Endothelial cell of umbilical vein (primary cell): ENCODE measurements around the gene SLC35F3. TPM values are rescaled to one million over a fixed set of nuclear protein-coding genes. Genes with fewer than 3 reads are reported as not detected.

ENCODE experiments used
- BruUV-seq: library from RNA; stranded (reverse); fragments of 400-500 nt; replicated peaks from 2 replicates; lab custom pipeline; 2021; lab: Mats Ljungman, UMichigan
- CTCF ChIA-PET: fragments of 300-600, 350-600 bp; sonication (Branson Sonifier 250); formaldehyde crosslinking; loops from one replicate; lab custom pipeline; 2021; ENCODE audit warnings: antibody characterized with exemption, inconsistent platforms; lab: Charles Lee
- POLR2A ChIA-PET: fragments of 300-600, 350-600 bp; sonication (Branson Sonifier 250); formaldehyde crosslinking; loops from one replicate; lab custom pipeline; 2021; ENCODE audit warnings: antibody characterized with exemption, inconsistent platforms; lab: Charles Lee
- DNase-seq: peaks from one replicate; pipeline ENCODE4 v3.0.0-alpha.2; 2011; ENCODE audit warnings: low read depth, low spot score
- FAIRE-seq: peaks from 2 replicates; lab custom pipeline; 2011; peaks lifted over from hg19 to GRCh38; lab: Jason Lieb, UNC
- H2AFZ ChIP-seq: 2 replicates; pipeline ENCODE4 v1.6.0; 2012; ENCODE audit warnings: low read depth, low read length, control low read depth, inconsistent platforms
- H3K27ac ChIP-seq: 2 replicates; pipeline ENCODE4 v1.5.1; 2011; ENCODE audit warnings: low read depth, mild to moderate bottlenecking, control low read depth, low read length, moderate library complexity; ENCODE audit not compliant: insufficient read depth
- H3K27me3 ChIP-seq, 2 experiments: 2 replicates each; pipeline versions ENCODE4 v1.6.0 to v1.6.1; 2011; ENCODE audit warnings: low read length in 2 of 2, mixed read lengths in 1 of 2; ENCODE audit not compliant: control insufficient read depth in 2 of 2, insufficient read depth in 2 of 2
- H3K36me3 ChIP-seq, 2 experiments: 2 replicates in 1 of 2; 3 replicates in 1 of 2; pipeline ENCODE4 v1.5.1; 2011; ENCODE audit warnings: low read length in 2 of 2, mild to moderate bottlenecking in 1 of 2, moderate library complexity in 1 of 2; ENCODE audit not compliant: control insufficient read depth in 2 of 2, insufficient read depth in 2 of 2; ENCODE audit errors: extremely low read depth in 1 of 2
- H3K4me1 ChIP-seq: 3 replicates; pipeline ENCODE4 v1.5.1; 2011; ENCODE audit warnings: mild to moderate bottlenecking, low read length; ENCODE audit not compliant: control insufficient read depth, insufficient read depth; ENCODE audit errors: extremely low read depth
- H3K4me2 ChIP-seq: 2 replicates; pipeline ENCODE4 v1.6.1; 2011; ENCODE audit warnings: low read length, control low read depth, mixed read lengths; ENCODE audit not compliant: insufficient read depth
- H3K4me3 ChIP-seq, 3 experiments: fragments of 200-600 bp in 1 of 3; sonication (generic), shearing (Covaris generic) in 1 of 3; replicated peaks in 1 of 3; 2 replicates each; pipeline ENCODE4 v1.5.1; 2011 to 2016; ENCODE audit warnings: control low read depth in 3 of 3, low read length in 3 of 3, mild to moderate bottlenecking in 2 of 3, inconsistent platforms in 1 of 3, low read depth in 1 of 3, moderate library complexity in 1 of 3; ENCODE audit not compliant: insufficient read depth in 1 of 3
- H3K79me2 ChIP-seq: 2 replicates; pipeline ENCODE4 v1.6.0; 2012; ENCODE audit warnings: low read length, inconsistent platforms; ENCODE audit not compliant: control insufficient read depth, insufficient read depth
- H3K9ac ChIP-seq: replicated peaks from 2 replicates; pipeline ENCODE3; 2011; ENCODE audit warnings: low read length, control low read depth; ENCODE audit not compliant: insufficient read depth; ENCODE audit errors: extremely low read depth
- H3K9me1 ChIP-seq: replicated peaks from 3 replicates; pipeline ENCODE4 v1.6.0; 2011; ENCODE audit warnings: mild to moderate bottlenecking, low read length; ENCODE audit not compliant: control insufficient read depth, insufficient read depth; ENCODE audit errors: extremely low read depth
- H3K9me3 ChIP-seq: replicated peaks from 2 replicates; pipeline ENCODE4 v1.5.1; 2012; ENCODE audit warnings: low read length, inconsistent platforms; ENCODE audit not compliant: control insufficient read depth, insufficient read depth
- H4K20me1 ChIP-seq: replicated peaks from 2 replicates; pipeline ENCODE3; 2011; ENCODE audit warnings: mild to moderate bottlenecking, low read length; ENCODE audit not compliant: control insufficient read depth, insufficient read depth; ENCODE audit errors: extremely low read depth
- CTCF ChIP-seq, 2 donors: IDR thresholded peaks; 1 replicate in 1 of 2; 2 replicates in 1 of 2; pipeline ENCODE4 v1.5.1; 2011; ENCODE audit warnings: low read length in 2 of 2, mild to moderate bottlenecking in 2 of 2, moderate library complexity in 2 of 2, control low read depth in 1 of 2, inconsistent platforms in 1 of 2, low read depth in 1 of 2; ENCODE audit not compliant: insufficient read depth in 1 of 2; ENCODE audit errors: extremely low read depth in 1 of 2
- EZH2 ChIP-seq: IDR thresholded peaks from 2 replicates; pipeline ENCODE4 v1.6.1; 2012; ENCODE audit warnings: borderline replicate concordance, low read depth, mild to moderate bottlenecking, moderate library complexity, low read length, inconsistent platforms; ENCODE audit not compliant: severe bottlenecking
- GATA2 ChIP-seq: IDR thresholded peaks from 2 replicates; pipeline ENCODE4 v1.7.0; 2011; ENCODE audit warnings: low read depth, mild to moderate bottlenecking, moderate library complexity, mixed read lengths, low read length; ENCODE audit not compliant: insufficient read length, insufficient read depth
- JUN ChIP-seq: IDR thresholded peaks from 2 replicates; pipeline ENCODE4 v1.6.1; 2011; ENCODE audit warnings: borderline replicate concordance, low read depth; ENCODE audit not compliant: insufficient read length, insufficient read depth
- MAX ChIP-seq: IDR thresholded peaks from 2 replicates; pipeline ENCODE4 v1.6.1; 2011; ENCODE audit not compliant: insufficient read depth, insufficient read length
- POLR2AphosphoS5 ChIP-seq: IDR thresholded peaks from 2 replicates; pipeline ENCODE4 v1.6.1; 2012; ENCODE audit warnings: low read depth, mild to moderate bottlenecking, control low read depth, low read length, moderate library complexity; ENCODE audit not compliant: insufficient read depth
- dilution Hi-C: fragments of 300-500 bp; cut with MboI; formaldehyde crosslinking; loops from one replicate; pipeline ENCODE4 v1.15.0; 2019; ENCODE audit warnings: low sequenced_read_pairs; ENCODE audit not compliant: extremely low pct_ligation_motif_present
- intact Hi-C: fragments of 100-400 bp; cut with micrococcal nuclease; formaldehyde crosslinking; loops from one replicate; pipeline ENCODE4 v1.10.0; 2022
- polyA plus RNA-seq, 4 experiments: library from polyadenylated mRNA; depleted of rRNA in 3 of 4; stranded (reverse) in 3 of 4; unstranded in 1 of 4; fragments of >200 nt; gene quantifications; 2 replicates each; pipeline versions ENCODE4 v1.2.1 to v1.2.3, GENCODE V29; 2011 to 2012; ENCODE audit warnings: missing spikeins in 1 of 4
- total RNA-seq: library from RNA; stranded (reverse); gene quantifications from 2 replicates; pipeline ENCODE4 v1.2.3, GENCODE V29; 2021

SLC35F3 gene
- total and polyA plus RNA-seq, 2 donors (not counting 3 experiments of a cell fraction or from before 2014, with no cell fraction given), result not detected

GRCh38 chr1:234123867-234124266 lies 219.4 kb downstream of the SLC35F3 start:
- no peaks in the 10 kb centered on the region for H4K20me1 ChIP-seq
- H3K27me3 ChIP-seq, result no peaks in the 10 kb centered on the region
- DNase-seq, result no peak
- H2AFZ ChIP-seq, result no peak overlapping the region
- no peak for FAIRE-seq
- no peak overlapping the region for H3K4me2 ChIP-seq
- H3K4me3 ChIP-seq, result no peak overlapping the region
- no peak for TF ChIP-seq CTCF (IDR thresholded peaks at IDR 0.05; ENCODE audit: extremely low read depth in 1 of 2, insufficient read depth in 1 of 2, low read depth in 1 of 2, low read length in 2 of 2)
- TF ChIP-seq POLR2AphosphoS5, result no peak
- TF ChIP-seq GATA2, result no peak
- H3K9ac ChIP-seq, result no peak overlapping the region
- no peaks in the 10 kb centered on the region for H3K9me1 ChIP-seq
- no peak overlapping the region for H3K27ac ChIP-seq
- H3K4me1 ChIP-seq, result no peaks in the 10 kb centered on the region
- ChIA-PET CTCF (interaction anchor here (1.2 to 3.4 kb wide), 4 partner anchors 8 to 203 kb away, joined by 3 to 32 read pairs (median 10); no protein-coding TSS in a partner anchor), POLR2A (no interaction called here)
- no peaks in the 10 kb centered on the region for H3K79me2 ChIP-seq
- H3K36me3 ChIP-seq, result no peaks in the 10 kb centered on the region
- dilution Hi-C loops, result no loop called here
- intact Hi-C loops, result no loop called here
- BruUV-seq, result no TSS peak
- H3K9me3 ChIP-seq, result no peaks in the 10 kb centered on the region

GRCh38 chr1:234125283-234125682 lies 220.8 kb downstream of the SLC35F3 start:
- BruUV-seq, result no TSS peak
- H3K4me1 ChIP-seq, result no peaks in the 10 kb centered on the region
- DNase-seq (no peak), FAIRE-seq (no peak)
- no peak overlapping the region for H3K9ac ChIP-seq
- POLR2A ChIA-PET, result no interaction called here
- H3K4me3 ChIP-seq, result no peak overlapping the region
- no peaks in the 10 kb centered on the region for H3K36me3 ChIP-seq
- TF ChIP-seq EZH2 (no peak), MAX (no peak), JUN (no peak)
- H3K27ac ChIP-seq, result no peak overlapping the region
- no peak overlapping the region for H3K4me2 ChIP-seq
- H2AFZ ChIP-seq, result no peak overlapping the region
- dilution Hi-C loops (no loop called here), intact Hi-C loops (no loop called here)
- no peaks in the 10 kb centered on the region for H3K27me3 ChIP-seq
- H3K9me1 ChIP-seq, result no peaks in the 10 kb centered on the region
- CTCF ChIA-PET, result interaction anchor here (0.8 to 3.4 kb wide), 11 partner anchors 9 to 732 kb away, joined by 3 to 32 read pairs (median 4); no protein-coding TSS in a partner anchor
- H4K20me1 ChIP-seq, result no peaks in the 10 kb centered on the region
- no peaks in the 10 kb centered on the region for H3K79me2 ChIP-seq
- H3K9me3 ChIP-seq, result no peaks in the 10 kb centered on the region
